Mesothelial cell of epicardium (in vitro differentiated cells): ENCODE measurements around the gene DACH1. TPM values are rescaled to one million over a fixed set of nuclear protein-coding genes. Genes with fewer than 3 reads are reported as not detected.

Experiments
- DNase-seq, 2 experiments: peaks; one replicate each; pipeline ENCODE4 v3.0.0; 2021; ENCODE audit warnings: low spot score in 2 of 2; ENCODE audit not compliant: unreplicated experiment in 2 of 2
- H3K27ac Mint-ChIP-seq: 2 replicates; pipeline ENCODE4 v1.8.0; 2021; ENCODE audit warnings: mixed read lengths
- H3K27me3 Mint-ChIP-seq: 2 replicates; pipeline ENCODE4 v1.8.0; 2021; ENCODE audit warnings: low read depth, mixed read lengths
- H3K36me3 Mint-ChIP-seq: 2 replicates; pipeline ENCODE4 v1.8.0; 2021; ENCODE audit warnings: mixed read lengths
- H3K4me1 Mint-ChIP-seq: 2 replicates; pipeline ENCODE4 v1.8.0; 2021; ENCODE audit warnings: mixed read lengths
- H3K4me3 Mint-ChIP-seq: 2 replicates; pipeline ENCODE4 v1.8.0; 2021; ENCODE audit warnings: mild to moderate bottlenecking, moderate library complexity, mixed read lengths
- H3K9me3 Mint-ChIP-seq: 2 replicates; pipeline ENCODE4 v1.8.0; 2021; ENCODE audit warnings: mixed read lengths
- CTCF ChIP-seq: fragments of 200-600 bp; sonication (generic); IDR thresholded peaks from one replicate; pipeline ENCODE4 v1.5.0; 2021; ENCODE audit warnings: antibody characterized with exemption; ENCODE audit not compliant: unreplicated experiment
- total RNA-seq: library from RNA; stranded (reverse); gene quantifications from 3 replicates; pipeline ENCODE4 v1.2.1, GENCODE V29; 2021

DACH1 gene
- total RNA-seq, 1 donor from 2014 or later, result 69.0 TPM

- H3K36me3 Mint-ChIP-seq, result peaks cover 12% of the 10 kb centered on the region
- peaks cover 3% of the 10 kb centered on the region for H3K9me3 Mint-ChIP-seq
- DNase-seq, result no peak
- TF ChIP-seq CTCF, result no peak
- H3K27me3 Mint-ChIP-seq, result no peaks in the 10 kb centered on the region
- peak overlapping the region; percentile 7 for H3K27ac Mint-ChIP-seq
- peaks cover 23% of the 10 kb centered on the region for H3K4me1 Mint-ChIP-seq
- H3K4me3 Mint-ChIP-seq, result no peak overlapping the region
These were observed 163.9 kb downstream of the DACH1 start for GRCh38 chr13:71703138-71703537.

GRCh38 chr13:71702253-71702652 lies 164.8 kb downstream of the DACH1 start:
- Mint-ChIP-seq H3K27ac (no peak overlapping the region), H3K36me3 (peaks cover 7% of the 10 kb centered on the region), H3K4me1 (peaks cover 22% of the 10 kb centered on the region), H3K27me3 (no peaks in the 10 kb centered on the region), H3K4me3 (no peak overlapping the region), H3K9me3 (peaks cover 3% of the 10 kb centered on the region)
- no peak for DNase-seq
- TF ChIP-seq CTCF, result no peak

- Mint-ChIP-seq H3K36me3 (peaks cover 6% of the 10 kb centered on the region), H3K4me1 (peaks cover 19% of the 10 kb centered on the region), H3K9me3 (peaks cover 3% of the 10 kb centered on the region), H3K27ac (peak overlapping the region; percentile 14), H3K4me3 (no peak overlapping the region), H3K27me3 (no peaks in the 10 kb centered on the region)
- no peak for TF ChIP-seq CTCF
- DNase-seq, result no peak
These were observed 165.3 kb downstream of the DACH1 start for GRCh38 chr13:71701741-71702140.

GRCh38 chr13:71699342-71699741 lies 167.7 kb downstream of the DACH1 start:
- TF ChIP-seq CTCF, result no peak
- Mint-ChIP-seq H3K36me3 (peaks cover 6% of the 10 kb centered on the region), H3K4me1 (peaks cover 12% of the 10 kb centered on the region), H3K4me3 (no peak overlapping the region), H3K27me3 (no peaks in the 10 kb centered on the region), H3K9me3 (peaks cover 3% of the 10 kb centered on the region), H3K27ac (peak overlapping the region; percentile 36)
- no peak for DNase-seq

GRCh38 chr13:71695662-71696061 lies 171.3 kb downstream of the DACH1 start:
- TF ChIP-seq CTCF, result no peak
- H3K36me3 Mint-ChIP-seq, result peaks cover 1% of the 10 kb centered on the region
- no peaks in the 10 kb centered on the region for H3K9me3 Mint-ChIP-seq
- H3K4me3 Mint-ChIP-seq, result no peak overlapping the region
- H3K4me1 Mint-ChIP-seq, result peaks cover 4% of the 10 kb centered on the region
- DNase-seq, result no peak
- H3K27ac Mint-ChIP-seq, result no peak overlapping the region
- no peaks in the 10 kb centered on the region for H3K27me3 Mint-ChIP-seq

- Mint-ChIP-seq H3K27ac (no peak overlapping the region), H3K9me3 (no peaks in the 10 kb centered on the region), H3K4me3 (no peak overlapping the region), H3K4me1 (peaks cover 28% of the 10 kb centered on the region), H3K27me3 (no peaks in the 10 kb centered on the region), H3K36me3 (no peaks in the 10 kb centered on the region)
- no peak for DNase-seq
- no peak for TF ChIP-seq CTCF
These were observed 181.9 kb downstream of the DACH1 start for GRCh38 chr13:71685072-71685471.
